Heart right ventricle (tissue), 16 donors: ENCODE data around the gene PPP3CA. TPM values are rescaled to one million over a fixed set of nuclear protein-coding genes. Genes with fewer than 3 reads are reported as not detected.

Experiments
- ATAC-seq, 8 donors: fragments of 200-7000 bp; cut with Tn5 transposase; one replicate each; pipeline ENCODE4 v1.9.1; 2020; ENCODE audit warnings: mild to moderate bottlenecking in 8 of 8, moderate library complexity in 8 of 8, moderate number of reproducible peaks in 1 of 8
- DNase-seq, 2 donors: peaks; one replicate each; pipeline ENCODE4 v3.0.0-alpha.2; 2020
- H3K27ac ChIP-seq, 10 donors: fragments of 200-600 bp; sonication (generic) in 2 of 10; one replicate each; pipeline versions ENCODE4 v1.5.0 to v1.8.0; 2020 to 2022; ENCODE audit warnings: mild to moderate bottlenecking in 3 of 10
- H3K27me3 ChIP-seq, 7 donors: fragments of 200-600 bp; one replicate each; pipeline ENCODE4 v1.8.0; 2021 to 2022; ENCODE audit warnings: mild to moderate bottlenecking in 2 of 7
- H3K36me3 ChIP-seq, 9 donors: fragments of 200-600 bp; sonication (generic) in 1 of 9; one replicate each; pipeline versions ENCODE4 v1.5.0 to v1.8.0; 2020 to 2022; ENCODE audit warnings: mild to moderate bottlenecking in 2 of 9
- H3K4me1 ChIP-seq, 9 donors: fragments of 200-600 bp; sonication (generic) in 1 of 9; one replicate each; pipeline versions ENCODE4 v1.5.0 to v1.8.0; 2020 to 2022; ENCODE audit warnings: mild to moderate bottlenecking in 4 of 9
- H3K4me3 ChIP-seq, 10 donors: fragments of 200-600 bp; sonication (generic) in 2 of 10; one replicate each; pipeline versions ENCODE4 v1.5.0 to v1.8.0; 2020 to 2022; ENCODE audit warnings: mild to moderate bottlenecking in 7 of 10, moderate library complexity in 2 of 10
- H3K9me3 ChIP-seq, 11 donors: fragments of 200-600 bp in 10 of 11; sonication (generic) in 2 of 11; one replicate each; pipeline versions ENCODE4 v1.5.0 to v1.8.0; 2013 to 2022; ENCODE audit warnings: mild to moderate bottlenecking in 2 of 11, control low read depth in 1 of 11, moderate library complexity in 1 of 11
- CTCF ChIP-seq, 9 donors: fragments of 200-600 bp; sonication (generic) in 2 of 9; IDR thresholded peaks; one replicate each; pipeline versions ENCODE4 v1.5.0 to v1.8.0; 2021 to 2022; ENCODE audit warnings: antibody characterized with exemption in 9 of 9, mild to moderate bottlenecking in 5 of 9, moderate library complexity in 1 of 9
- WGBS, 2 donors: extraction: QIAGEN DNeasy Blood & Tissue Kit; methylation state at CpG; one replicate each; pipeline ENCODE4 v1.1.7; 2013; ENCODE audit warnings: inconsistent platforms in 1 of 2; 5-methylcytosine and 5-hydroxymethylcytosine counted together
- intact Hi-C, 10 donors: fragments of 100-400 bp; cut with DNase I; formaldehyde crosslinking; loops; one replicate each; pipeline versions ENCODE4 v1.11.1 to v1.14.2; 2022
- polyA plus RNA-seq, 2 donors: library from polyadenylated mRNA; stranded (reverse); fragments of 200-250 nt; gene quantifications; one replicate each; pipeline ENCODE4 v1.2.3, GENCODE V29; 2013
- total RNA-seq, 10 donors: library from RNA; stranded (reverse); fragmentation: NEBNext Ultra II Directional in 3 of 10; extraction: Animal tissue kit (Norgen Biotek cat#: 25700) in 3 of 10; gene quantifications; one replicate each; pipeline versions ENCODE4 v1.2.1 to v1.2.4, GENCODE V29; 2021 to 2023
- donor health status: Arrhythmogenic right ventricular cardiomyopathy.
- donor health status: ischemic (EF 13 %, LVEDD 7.1; RV severe dilation, severe dysfunction).
- donor health status: healthy with polysubstance abuse.
- donor health status: DM: no; HTN: yes; CAD: no.
- donor health status: DM: no; HTN: no; CAD: no.
- donor health status: ischemic (EF 25% LVEDD 6.9; RV normal size, moderate dysfunction).
- donor health status: ischemic (EF 25% LVEDD 5.7; RV mildly dilated, moderate dysfunction).
- donor health status: healthy.
- donor health status: DM: yes; HTN: yes; CAD: no.
- donor health status: Ischemic cardiomyopathy.
- donor health status: ischemic (EF 35%, LVEDD 5.7; RV mildly dilated, moderate dysfunction).
- donor health status: nonischemic (EF 11% LVEDD 7.7; RV severe dilation, severe dysfunction).
- donor health status: DM: yes; HTN: yes; CAD: no.
- donor health status: PGD.
- donor health status: ischemic (EF 29% LVEDD 5.4; RV normal size, mild dysfunction).
- donor health status: nonischemic (EF 23%, LVEDD 6.1; RV moderate dilation, normal function).

The PPP3CA gene
- total and polyA plus RNA-seq, 12 donors, result 8.1 to 30.8 (median 19.1) TPM

GRCh38 chr4:101306225-101306624 lies 41.1 kb downstream of the PPP3CA start:
- no peak for ATAC-seq
- no peak for TF ChIP-seq CTCF (IDR thresholded peaks at IDR 0.05)
- no peaks in the 10 kb centered on the region for H3K27me3 ChIP-seq
- WGBS, 2 donors, result 77 to 78% methylated on average over 3 of the region's 3 CpGs
- no peaks in the 10 kb centered on the region for H3K9me3 ChIP-seq
- no peak overlapping the region for H3K4me3 ChIP-seq
- no peaks in the 10 kb centered on the region for H3K36me3 ChIP-seq
- no peak overlapping the region for H3K27ac ChIP-seq
- DNase-seq, result no peak
- peaks cover 0 to 49% (median 17%) of the 10 kb centered on the region in 9 donors for H3K4me1 ChIP-seq
- intact Hi-C loops, result loop anchor here in 1 of 10 donors (5.0 kb wide), 1 partner anchor 41 kb away; the partner anchor contains the start of gene PPP3CA

GRCh38 chr4:101304916-101305315 lies 42.4 kb downstream of the PPP3CA start:
- DNase-seq (no peak), ATAC-seq (no peak)
- Histone ChIP-seq H3K4me1 (peaks cover 0 to 44% (median 24%) of the 10 kb centered on the region in 9 donors), H3K27me3 (no peaks in the 10 kb centered on the region), H3K27ac (no peak overlapping the region), H3K36me3 (no peaks in the 10 kb centered on the region), H3K9me3 (no peaks in the 10 kb centered on the region), H3K4me3 (no peak overlapping the region)
- intact Hi-C loops, result loop anchor here in 1 of 10 donors (5.0 kb wide), 1 partner anchor 42 kb away; the partner anchor contains the start of gene PPP3CA
- no peak for TF ChIP-seq CTCF (IDR thresholded peaks at IDR 0.05)
- 67 to 69% methylated on average over 2 of the region's 2 CpGs for WGBS, 2 donors

GRCh38 chr4:101299899-101300540 lies 47.3 kb downstream of the PPP3CA start:
- no peak overlapping the region for H3K4me3 ChIP-seq
- no peaks in the 10 kb centered on the region for H3K27me3 ChIP-seq
- DNase-seq, result no peak
- intact Hi-C loops, result loop anchor here in 1 of 10 donors (2.0 kb wide), 1 partner anchor 73 kb away; no protein-coding TSS in a partner anchor
- H3K27ac ChIP-seq, result no peak overlapping the region
- ATAC-seq, result no peak
- H3K9me3 ChIP-seq, result no peaks in the 10 kb centered on the region
- H3K4me1 ChIP-seq, result peaks cover 0 to 17% (median 4%) of the 10 kb centered on the region in 9 donors
- no peaks in the 10 kb centered on the region for H3K36me3 ChIP-seq
- 79 to 90% methylated on average over 3 of the region's 3 CpGs for WGBS, 2 donors
- no peak for TF ChIP-seq CTCF (IDR thresholded peaks at IDR 0.05)

GRCh38 chr4:101299021-101299420 lies 48.3 kb downstream of the PPP3CA start:
- H3K27ac ChIP-seq, result no peak overlapping the region
- ATAC-seq (no peak), DNase-seq (no peak)
- TF ChIP-seq CTCF (IDR thresholded peaks at IDR 0.05), result no peak
- peaks cover 0 to 11% (median 0%) of the 10 kb centered on the region in 9 donors for H3K4me1 ChIP-seq
- no peaks in the 10 kb centered on the region for H3K9me3 ChIP-seq
- WGBS, 2 donors, result 90 to 99% methylated on average over 2 of the region's 2 CpGs
- H3K4me3 ChIP-seq, result no peak overlapping the region
- H3K27me3 ChIP-seq, result no peaks in the 10 kb centered on the region
- intact Hi-C loops, result loop anchor here in 1 of 10 donors (2.0 kb wide), 1 partner anchor 72 kb away; no protein-coding TSS in a partner anchor
- H3K36me3 ChIP-seq, result no peaks in the 10 kb centered on the region
